OCI-LY7 (cell line): ENCODE data around the gene CYB5R4. TPM values are rescaled to one million over a fixed set of nuclear protein-coding genes. Genes with fewer than 3 reads are reported as not detected.

Experiments used
- BruUV-seq: library from RNA; stranded (reverse); fragments of 400-500 nt; replicated peaks from 2 replicates; lab custom pipeline; 2021; lab: Mats Ljungman, UMichigan
- CTCF ChIA-PET: fragments of 300-600 bp; sonication (Branson Sonifier 250); formaldehyde crosslinking; loops from one replicate; lab custom pipeline; 2022; ENCODE audit warnings: antibody characterized with exemption; ENCODE audit not compliant: unreplicated experiment; lab: Charles Lee
- POLR2A ChIA-PET: fragments of 300-600 bp; sonication (Branson Sonifier 250); formaldehyde crosslinking; loops from one replicate; lab custom pipeline; 2022; ENCODE audit warnings: antibody characterized with exemption; lab: Charles Lee
- DNase-seq: peaks from one replicate; pipeline ENCODE4 v3.0.0-alpha.2; 2015; ENCODE audit warnings: low spot score
- H2AFZ ChIP-seq: fragments of 200-600 bp; sonication (generic), shearing (Covaris generic); 2 replicates; pipeline ENCODE4 v1.6.1; 2014; ENCODE audit warnings: mild to moderate bottlenecking, antibody characterized with exemption, low read length, moderate library complexity
- H3K27ac ChIP-seq: fragments of 200-600 bp; sonication (generic); 2 replicates; pipeline ENCODE4 v1.5.1; 2014; ENCODE audit warnings: mixed run types, low read depth, mild to moderate bottlenecking, moderate library complexity, low read length, inconsistent platforms; ENCODE audit not compliant: poor library complexity, severe bottlenecking
- H3K36me3 ChIP-seq: fragments of 200-600 bp; sonication (generic); 2 replicates; pipeline ENCODE4 v1.6.1; 2014; ENCODE audit warnings: mild to moderate bottlenecking, antibody characterized with exemption, low read length, moderate library complexity, mixed read lengths; ENCODE audit not compliant: insufficient read depth
- H3K4me1 ChIP-seq: fragments of 200-600 bp; sonication (generic); 2 replicates; pipeline ENCODE4 v1.5.1; 2014; ENCODE audit warnings: mild to moderate bottlenecking, low read length; ENCODE audit not compliant: insufficient read depth, poor library complexity, severe bottlenecking
- H3K4me2 ChIP-seq: fragments of 200-600 bp; sonication (generic); 2 replicates; pipeline ENCODE4 v1.6.1; 2014; ENCODE audit warnings: mild to moderate bottlenecking, low read length
- H3K4me3 ChIP-seq: fragments of 200-600 bp; sonication (generic); 2 replicates; pipeline ENCODE4 v1.5.1; 2014; ENCODE audit warnings: mild to moderate bottlenecking, low read depth, low read length; ENCODE audit not compliant: poor library complexity, severe bottlenecking
- H3K79me2 ChIP-seq: fragments of 200-600 bp; sonication (generic); 2 replicates; pipeline ENCODE4 v1.6.1; 2016; ENCODE audit warnings: low read depth, mild to moderate bottlenecking, low read length, moderate library complexity, mixed read lengths; ENCODE audit not compliant: insufficient read depth
- H3K9me2 ChIP-seq: fragments of 200-600 bp; sonication (generic); 2 replicates; pipeline ENCODE4 v1.6.1; 2016; ENCODE audit warnings: mild to moderate bottlenecking, low read length, mixed read lengths; ENCODE audit not compliant: insufficient read depth
- H3K9me3 ChIP-seq: fragments of 200-600 bp; sonication (generic); 2 replicates; pipeline ENCODE4 v1.6.1; 2014; ENCODE audit warnings: mild to moderate bottlenecking, mixed run types, low read length, mixed read lengths
- H4K20me1 ChIP-seq: fragments of 200-600 bp; sonication (generic); 2 replicates; pipeline ENCODE4 v1.6.1; 2014; ENCODE audit warnings: mild to moderate bottlenecking, antibody characterized with exemption, low read length, moderate library complexity, mixed read lengths; ENCODE audit not compliant: insufficient read depth
- EZH2phosphoT487 ChIP-seq: fragments of 200-600 bp; sonication (generic); IDR thresholded peaks from 2 replicates; pipeline ENCODE4 v1.6.1; 2018; ENCODE audit warnings: low read depth, borderline replicate concordance, mild to moderate bottlenecking, mixed run types, antibody characterized with exemption, low read length, moderate library complexity, mixed read lengths
- intact Hi-C: fragments of 100-400 bp; cut with micrococcal nuclease; formaldehyde crosslinking; loops from one replicate; pipeline ENCODE4 v1.10.0; 2022; ENCODE audit not compliant: unreplicated experiment
- total RNA-seq, 2 experiments: library from RNA; depleted of rRNA in 1 of 2; stranded (reverse); fragments of >200 nt in 1 of 2; shearing (Covaris generic) in 1 of 2; gene quantifications; 2 replicates each; pipeline ENCODE4 v1.2.3, GENCODE V29; 2014 to 2022
- TF ChIP-seq, protein P1 (sequence below): fragments of 200-600 bp; sonication (generic); conservative IDR thresholded peaks from 2 replicates; pipeline ENCODE4 v1.5.1; 2014; ENCODE audit warnings: mild to moderate bottlenecking, antibody characterized with exemption, low read length, moderate library complexity, mixed read lengths

CYB5R4 gene
- total RNA-seq, 2 experiments from 2014 or later: 16.2 to 34.8 TPM

DNA sequence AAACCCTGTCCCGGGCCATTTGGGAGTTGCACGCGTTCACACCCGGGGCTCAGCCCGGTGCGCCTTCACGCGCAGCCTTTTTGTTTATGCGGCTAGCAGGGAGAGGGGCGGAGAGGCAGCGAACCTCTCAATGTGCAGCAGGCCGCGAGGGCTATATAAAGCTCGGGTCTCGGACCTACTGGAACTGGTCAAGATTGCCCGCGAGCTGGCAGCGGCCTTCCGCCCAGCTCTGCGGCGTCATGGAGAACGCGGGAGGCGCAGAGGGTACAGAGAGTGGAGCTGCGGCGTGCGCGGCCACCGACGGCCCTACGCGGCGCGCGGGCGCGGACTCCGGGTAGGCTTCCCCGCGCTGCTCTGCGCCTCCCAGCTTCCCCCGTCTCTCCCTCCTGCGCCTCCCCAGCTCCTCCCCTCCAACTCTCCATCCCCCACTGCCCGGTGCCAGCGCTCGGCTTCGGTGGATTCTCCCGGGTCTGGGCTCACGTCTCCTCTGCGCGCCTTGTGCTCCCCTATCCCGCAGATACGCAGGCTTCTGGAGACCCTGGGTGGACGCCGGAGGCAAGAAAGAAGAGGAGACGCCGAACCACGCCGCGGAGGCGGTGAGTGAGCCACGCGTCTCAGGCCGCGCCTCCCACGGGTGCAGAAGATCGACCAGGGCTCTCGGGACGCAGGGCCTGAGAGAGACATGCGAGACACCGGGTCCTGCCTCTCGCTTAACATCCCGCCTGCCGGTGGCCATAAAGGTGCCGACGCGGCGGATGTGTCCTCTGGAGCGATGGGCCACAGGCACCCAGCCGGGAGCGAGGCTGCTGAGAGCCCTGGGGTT is 6.1 kb upstream of the CYB5R4 start, which contains the start of gene RIPPLY2:
RIPPLY2 (plus strand) TSS at position 183 of the 823 bp plus-strand sequence; CDS start at position 240, 57 bp downstream.
- no peak within 1 kb of the TSS for H3K4me2 ChIP-seq
- H3K79me2 ChIP-seq: no peaks in the 10 kb centered on the region
- CTCF ChIA-PET: no interaction called here
- TF ChIP-seq, protein P1, sequence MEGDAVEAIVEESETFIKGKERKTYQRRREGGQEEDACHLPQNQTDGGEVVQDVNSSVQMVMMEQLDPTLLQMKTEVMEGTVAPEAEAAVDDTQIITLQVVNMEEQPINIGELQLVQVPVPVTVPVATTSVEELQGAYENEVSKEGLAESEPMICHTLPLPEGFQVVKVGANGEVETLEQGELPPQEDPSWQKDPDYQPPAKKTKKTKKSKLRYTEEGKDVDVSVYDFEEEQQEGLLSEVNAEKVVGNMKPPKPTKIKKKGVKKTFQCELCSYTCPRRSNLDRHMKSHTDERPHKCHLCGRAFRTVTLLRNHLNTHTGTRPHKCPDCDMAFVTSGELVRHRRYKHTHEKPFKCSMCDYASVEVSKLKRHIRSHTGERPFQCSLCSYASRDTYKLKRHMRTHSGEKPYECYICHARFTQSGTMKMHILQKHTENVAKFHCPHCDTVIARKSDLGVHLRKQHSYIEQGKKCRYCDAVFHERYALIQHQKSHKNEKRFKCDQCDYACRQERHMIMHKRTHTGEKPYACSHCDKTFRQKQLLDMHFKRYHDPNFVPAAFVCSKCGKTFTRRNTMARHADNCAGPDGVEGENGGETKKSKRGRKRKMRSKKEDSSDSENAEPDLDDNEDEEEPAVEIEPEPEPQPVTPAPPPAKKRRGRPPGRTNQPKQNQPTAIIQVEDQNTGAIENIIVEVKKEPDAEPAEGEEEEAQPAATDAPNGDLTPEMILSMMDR: no peak
- no peak for TF ChIP-seq EZH2phosphoT487
- DNase-seq: no peak
- POLR2A ChIA-PET: no interaction called here
- H3K36me3 ChIP-seq: no peaks in the 10 kb centered on the region
- no peaks in the 10 kb centered on the region for H4K20me1 ChIP-seq
- no TSS peak for BruUV-seq
- H3K9me2 ChIP-seq: no peaks in the 10 kb centered on the region
- H2AFZ ChIP-seq: no peak within 1 kb of the TSS
- intact Hi-C loops: no loop called here
- H3K4me1 ChIP-seq: no peaks in the 10 kb centered on the region
- H3K9me3 ChIP-seq: no peaks in the 10 kb centered on the region
- no peak within 1 kb of the TSS for H3K27ac ChIP-seq
- H3K4me3 ChIP-seq: no peak within 1 kb of the TSS

DNA sequence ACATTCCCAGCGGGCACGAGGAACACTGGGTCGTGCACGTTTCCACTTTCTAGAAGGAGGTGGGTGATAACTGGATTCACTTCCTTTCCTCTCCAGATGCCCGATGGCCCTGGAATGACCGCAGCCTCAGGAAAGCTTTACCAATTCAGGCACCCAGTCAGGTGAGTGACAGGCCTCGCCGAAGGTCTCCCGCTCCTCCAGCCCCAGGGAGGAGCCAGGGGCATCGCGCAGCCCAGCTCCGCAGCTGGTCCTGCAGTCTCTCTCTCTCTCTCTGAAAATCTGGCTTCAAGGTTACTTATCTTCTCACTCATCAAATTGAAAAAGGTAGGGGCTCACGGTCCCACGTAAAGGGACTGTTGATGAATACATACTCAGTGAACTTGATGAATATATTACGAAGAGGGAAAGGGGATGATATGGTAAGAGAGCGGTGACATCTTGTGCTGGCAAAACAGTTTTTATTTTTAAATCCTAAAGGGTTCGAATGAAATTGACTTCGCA is 5.4 kb upstream of the CYB5R4 start:
- TF ChIP-seq, protein P1: no peak
- no peak for TF ChIP-seq EZH2phosphoT487
- CTCF ChIA-PET: no interaction called here
- peaks cover 5% of the 10 kb centered on the region for H3K4me1 ChIP-seq
- no peaks in the 10 kb centered on the region for H3K36me3 ChIP-seq
- H3K9me2 ChIP-seq: no peaks in the 10 kb centered on the region
- no peaks in the 10 kb centered on the region for H3K9me3 ChIP-seq
- no peak for DNase-seq
- H3K4me2 ChIP-seq: no peak overlapping the region
- intact Hi-C loops: no loop called here
- POLR2A ChIA-PET: no interaction called here
- H3K79me2 ChIP-seq: no peaks in the 10 kb centered on the region
- no peak overlapping the region for H3K27ac ChIP-seq
- H3K4me3 ChIP-seq: no peak overlapping the region
- no TSS peak for BruUV-seq
- no peaks in the 10 kb centered on the region for H4K20me1 ChIP-seq
- H2AFZ ChIP-seq: no peak overlapping the region

DNA sequence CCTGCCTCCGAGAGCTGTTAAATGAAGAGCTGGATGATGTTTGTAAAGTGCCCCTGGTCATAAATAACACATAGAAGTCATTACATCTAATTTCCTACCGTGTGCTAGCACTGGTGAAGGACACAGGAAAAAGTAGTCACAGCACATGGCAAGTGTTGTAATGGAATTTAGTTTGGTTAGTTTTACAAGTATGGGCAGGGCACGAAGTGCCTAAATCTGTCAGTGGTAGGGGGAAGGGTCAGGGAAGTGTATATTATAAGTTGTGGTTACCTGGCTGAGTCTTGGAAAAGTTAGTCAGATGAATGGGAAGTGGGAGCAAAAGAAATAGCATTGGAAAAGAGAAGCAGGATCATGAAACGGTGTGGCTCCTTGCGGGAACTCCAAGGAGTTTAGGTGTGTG is 4.7 kb upstream of the CYB5R4 start:
- Histone ChIP-seq H4K20me1 (no peaks in the 10 kb centered on the region), H3K4me3 (no peak overlapping the region), H3K4me1 (peaks cover 7% of the 10 kb centered on the region), H2AFZ (no peak overlapping the region), H3K79me2 (peaks cover 2% of the 10 kb centered on the region; the same call in 1 of the 2 replicates), H3K36me3 (no peaks in the 10 kb centered on the region), H3K27ac (no peak overlapping the region), H3K4me2 (no peak overlapping the region), H3K9me3 (no peaks in the 10 kb centered on the region), H3K9me2 (no peaks in the 10 kb centered on the region)
- CTCF ChIA-PET: no interaction called here
- TF ChIP-seq, protein P1: no peak
- TF ChIP-seq EZH2phosphoT487: no peak
- DNase-seq: no peak
- BruUV-seq: no TSS peak
- intact Hi-C loops: loop anchor here (5.0 kb wide), 1 partner anchor 373 kb away; the partner anchor contains the start of gene CEP162
- POLR2A ChIA-PET: no interaction called here
